GM19043 (cell line): ENCODE data around the gene BCL2A1.
"Not testable (repeated sequence)": the region's sequence is repeated elsewhere in the genome, so short reads cannot be mapped to it uniquely, and the experiment has no call there.

Experiments used
- ATAC-seq: cut with Tn5 transposase; IDR thresholded peaks from one replicate; pipeline ENCODE4 v1.9.1; 2021; ENCODE audit warnings: low read depth; ENCODE audit not compliant: unreplicated experiment

The BCL2A1 gene

GRCh38 chr15:79932447-79932846 lies 38.5 kb downstream of the BCL2A1 start:
- no peak for ATAC-seq

GRCh38 chr15:79930516-79930915 lies 40.5 kb downstream of the BCL2A1 start:
- ATAC-seq: no peak

- ATAC-seq: no peak
Measured at GRCh38 chr15:79929412-79929811, 41.6 kb downstream of the BCL2A1 start.

GRCh38 chr15:79926116-79926515 lies 44.9 kb downstream of the BCL2A1 start:
- not testable (repeated sequence) for ATAC-seq

GRCh38 chr15:79924379-79924778 lies 46.6 kb downstream of the BCL2A1 start:
- ATAC-seq: no peak

GRCh38 chr15:79923515-79924169 lies 47.4 kb downstream of the BCL2A1 start:
- peak; percentile 97 for ATAC-seq

GRCh38 chr15:79923079-79923514 lies 47.9 kb downstream of the BCL2A1 start:
- peak; percentile 26 for ATAC-seq

GRCh38 chr15:79922512-79923078 lies 48.4 kb downstream of the BCL2A1 start:
- ATAC-seq: no peak

GRCh38 chr15:79919749-79920511 lies 51.1 kb downstream of the BCL2A1 start:
- ATAC-seq: no peak

- ATAC-seq: no peak
Measured at GRCh38 chr15:79919090-79919748, 51.8 kb downstream of the BCL2A1 start.

GRCh38 chr15:79918278-79918677 lies 52.7 kb downstream of the BCL2A1 start:
- no peak for ATAC-seq

GRCh38 chr15:79916502-79917132 lies 54.4 kb downstream of the BCL2A1 start:
- no peak for ATAC-seq

- ATAC-seq: not testable (repeated sequence)
Measured at GRCh38 chr15:79915776-79916501, 55.1 kb downstream of the BCL2A1 start.

GRCh38 chr15:79914728-79915127 lies 56.3 kb downstream of the BCL2A1 start:
- ATAC-seq: no peak
